ENCODE measurements around the gene AKR1E2. TPM values are rescaled to one million over a fixed set of nuclear protein-coding genes. Genes with fewer than 3 reads are reported as not detected.

The AKR1E2 gene
- total and polyA plus RNA-seq, 3 experiments from 2014 or later = 2.5 to 2.6 TPM; not detected in 1

DNA sequence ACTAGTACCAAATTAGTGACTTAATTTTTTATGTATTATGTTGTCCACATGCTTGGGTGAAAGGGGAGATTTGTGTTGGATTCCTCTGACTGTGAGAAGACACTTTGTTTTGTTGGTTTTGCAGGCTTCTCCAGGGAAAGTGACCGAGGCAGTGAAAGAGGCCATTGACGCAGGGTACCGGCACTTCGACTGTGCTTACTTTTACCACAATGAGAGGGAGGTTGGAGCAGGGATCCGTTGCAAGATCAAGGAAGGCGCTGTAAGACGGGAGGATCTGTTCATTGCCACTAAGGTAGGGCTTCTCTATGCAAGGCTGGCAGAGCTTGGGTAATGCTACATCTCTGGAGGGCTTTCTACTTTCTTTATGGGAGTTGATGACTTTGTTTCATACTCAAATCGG, 4.5 kb downstream of the AKR1E2 start:
- no peak for DNase-seq
- Mint-ChIP-seq H3K27me3 (peaks cover 13 to 69% of the 10 kb centered on the region in 2 donors), H3K27ac (no peak overlapping the region), H3K4me1 (peaks cover 4 to 18% (median 9%) of the 10 kb centered on the region in 3 donors), H3K9me3 (no peaks in the 10 kb centered on the region), H3K4me3 (no peak overlapping the region), H3K36me3 (no peaks in the 10 kb centered on the region)
- no peaks in the 10 kb centered on the region for H3K9me3 ChIP-seq (ENCODE audit: low read length)
- no peak overlapping the region for H3K27ac ChIP-seq (ENCODE audit: low read depth, low read length)
- CTCF ChIA-PET = interaction anchor here (1.1 to 2.2 kb wide), 3 partner anchors 10 to 19 kb away, joined by 3 to 10 read pairs (median 3); no protein-coding TSS in a partner anchor
- POLR2A ChIA-PET = no interaction called here
- peaks cover 14% of the 10 kb centered on the region for H3K4me1 ChIP-seq (ENCODE audit: insufficient read depth, low read length)
- no peaks in the 10 kb centered on the region for H3K36me3 ChIP-seq (ENCODE audit: insufficient read depth, low read length)
- H3K4me3 ChIP-seq (ENCODE audit: low read length) = no peak overlapping the region
- H3K27me3 ChIP-seq (ENCODE audit: insufficient read depth, low read length, poor library complexity, severe bottlenecking) = no peaks in the 10 kb centered on the region

DNA sequence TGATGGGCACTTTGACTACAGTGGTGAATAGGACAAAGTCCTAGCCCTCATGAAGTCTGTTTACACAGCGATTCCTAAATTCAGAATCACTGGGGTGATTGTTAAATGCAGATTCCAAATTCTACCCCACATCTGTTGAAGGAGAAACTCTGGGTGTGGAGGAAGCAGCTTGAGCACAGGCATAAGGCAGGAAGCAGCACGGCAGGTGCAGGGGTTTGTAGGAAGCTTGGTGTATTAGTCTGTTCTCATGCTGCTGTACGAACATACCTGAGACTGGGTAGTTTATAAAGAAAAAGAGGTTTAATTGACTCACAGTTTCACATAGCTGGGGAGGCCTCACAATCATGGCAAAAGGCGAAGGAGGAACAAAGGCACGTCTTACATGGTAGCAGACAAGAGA, 5.1 kb downstream of the AKR1E2 start:
- peaks cover 11 to 64% of the 10 kb centered on the region in 2 donors for H3K27me3 Mint-ChIP-seq
- no peaks in the 10 kb centered on the region for H3K9me3 Mint-ChIP-seq
- Histone ChIP-seq H3K27ac (ENCODE audit: low read depth, low read length) (no peak overlapping the region), H3K36me3 (ENCODE audit: insufficient read depth, low read length) (no peaks in the 10 kb centered on the region), H3K4me1 (ENCODE audit: insufficient read depth, low read length) (peaks cover 18% of the 10 kb centered on the region), H3K9me3 (ENCODE audit: low read length) (no peaks in the 10 kb centered on the region), H3K4me3 (ENCODE audit: low read length) (no peak overlapping the region), H3K27me3 (ENCODE audit: insufficient read depth, low read length, poor library complexity, severe bottlenecking) (no peaks in the 10 kb centered on the region)
- no peaks in the 10 kb centered on the region for H3K36me3 Mint-ChIP-seq
- H3K4me3 Mint-ChIP-seq = no peak overlapping the region
- no peak overlapping the region for H3K27ac Mint-ChIP-seq
- DNase-seq = no peak
- ChIA-PET POLR2A (no interaction called here), CTCF (interaction anchor here (1.2 to 1.5 kb wide), 2 partner anchors 16 to 18 kb away, joined by 3 read pairs; no protein-coding TSS in a partner anchor)
- H3K4me1 Mint-ChIP-seq = peaks cover 3 to 19% (median 11%) of the 10 kb centered on the region in 3 donors

DNA sequence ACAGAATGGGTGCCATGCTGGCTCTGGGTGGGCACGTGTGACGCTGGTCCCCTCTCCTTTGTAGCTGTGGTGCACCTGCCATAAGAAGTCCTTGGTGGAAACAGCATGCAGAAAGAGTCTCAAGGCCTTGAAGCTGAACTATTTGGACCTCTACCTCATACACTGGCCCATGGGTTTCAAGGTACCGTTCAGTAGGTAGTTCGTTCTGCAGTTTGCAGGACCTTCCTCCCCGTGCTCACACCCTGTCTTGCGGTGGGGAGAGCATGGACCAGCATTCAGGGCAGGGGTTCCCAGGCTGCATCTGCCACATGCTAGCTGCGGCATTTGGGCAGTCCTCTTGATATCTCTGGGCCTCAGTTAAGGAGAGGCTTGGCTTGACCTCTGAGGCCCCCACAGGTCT, 7.3 kb downstream of the AKR1E2 start:
- H3K4me1 Mint-ChIP-seq = peaks cover 8 to 22% (median 21%) of the 10 kb centered on the region in 3 donors

DNA sequence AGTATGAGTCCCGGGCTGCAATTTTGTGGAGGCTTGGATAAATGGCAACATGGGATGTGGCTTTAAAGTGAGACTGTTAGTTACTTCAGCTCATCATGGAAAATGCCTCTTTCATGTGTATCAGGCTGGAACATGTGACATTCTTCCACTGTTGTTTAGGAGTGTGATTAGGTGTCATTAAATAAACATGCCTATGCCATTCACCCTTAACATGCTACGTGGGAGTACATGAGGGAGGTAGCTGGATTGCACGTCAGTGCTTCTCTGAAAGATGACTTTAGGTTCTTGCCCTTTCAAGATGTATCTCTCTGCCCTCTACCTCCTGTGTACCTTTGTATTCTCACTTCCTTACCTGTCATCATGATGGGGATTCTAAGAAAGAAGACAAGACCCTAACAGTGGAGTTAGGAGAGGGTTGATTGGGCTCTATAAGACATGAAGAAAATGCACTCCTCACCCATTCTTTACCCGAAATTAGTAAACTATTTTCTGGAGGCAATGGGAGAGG, 8.9 kb downstream of the AKR1E2 start:
- ChIA-PET CTCF (interaction anchor here (1.1 to 5.8 kb wide), 2 partner anchors 14 to 600 kb away, joined by 3 to 44 read pairs; no protein-coding TSS in a partner anchor), POLR2A (no interaction called here)
- peaks cover 4 to 31% of the 10 kb centered on the region in 2 donors for H3K27me3 Mint-ChIP-seq
- H3K4me1 Mint-ChIP-seq = peaks cover 8 to 22% (median 21%) of the 10 kb centered on the region in 3 donors
- no peak for DNase-seq
- Histone ChIP-seq H3K27ac (ENCODE audit: low read depth, low read length) (no peak overlapping the region), H3K4me3 (ENCODE audit: low read length) (no peak overlapping the region), H3K36me3 (ENCODE audit: insufficient read depth, low read length) (no peaks in the 10 kb centered on the region), H3K9me3 (ENCODE audit: low read length) (no peaks in the 10 kb centered on the region), H3K27me3 (ENCODE audit: insufficient read depth, low read length, poor library complexity, severe bottlenecking) (no peaks in the 10 kb centered on the region), H3K4me1 (ENCODE audit: insufficient read depth, low read length) (peaks cover 31% of the 10 kb centered on the region)
- H3K36me3 Mint-ChIP-seq = no peaks in the 10 kb centered on the region
- no peak overlapping the region for H3K4me3 Mint-ChIP-seq
- no peaks in the 10 kb centered on the region for H3K9me3 Mint-ChIP-seq
- peak overlapping the region in 2 of 8 donors; percentile 36 to 37 for H3K27ac Mint-ChIP-seq

More for the DNA sequence above, 7.3 kb downstream of the AKR1E2 start:
- H3K36me3 ChIP-seq (ENCODE audit: insufficient read depth, low read length) = no peaks in the 10 kb centered on the region
- Mint-ChIP-seq H3K9me3 (no peaks in the 10 kb centered on the region), H3K27me3 (peaks cover 3 to 47% of the 10 kb centered on the region in 2 donors), H3K36me3 (no peaks in the 10 kb centered on the region), H3K4me3 (no peak overlapping the region), H3K27ac (no peak overlapping the region)
- no peaks in the 10 kb centered on the region for H3K27me3 ChIP-seq (ENCODE audit: insufficient read depth, low read length, poor library complexity, severe bottlenecking)
- ChIA-PET CTCF (no interaction called here), POLR2A (no interaction called here)
- peaks cover 31% of the 10 kb centered on the region for H3K4me1 ChIP-seq (ENCODE audit: insufficient read depth, low read length)
- H3K27ac ChIP-seq (ENCODE audit: low read depth, low read length) = no peak overlapping the region
- no peak for DNase-seq
- H3K4me3 ChIP-seq (ENCODE audit: low read length) = no peak overlapping the region
- H3K9me3 ChIP-seq (ENCODE audit: low read length) = no peaks in the 10 kb centered on the region

DNA sequence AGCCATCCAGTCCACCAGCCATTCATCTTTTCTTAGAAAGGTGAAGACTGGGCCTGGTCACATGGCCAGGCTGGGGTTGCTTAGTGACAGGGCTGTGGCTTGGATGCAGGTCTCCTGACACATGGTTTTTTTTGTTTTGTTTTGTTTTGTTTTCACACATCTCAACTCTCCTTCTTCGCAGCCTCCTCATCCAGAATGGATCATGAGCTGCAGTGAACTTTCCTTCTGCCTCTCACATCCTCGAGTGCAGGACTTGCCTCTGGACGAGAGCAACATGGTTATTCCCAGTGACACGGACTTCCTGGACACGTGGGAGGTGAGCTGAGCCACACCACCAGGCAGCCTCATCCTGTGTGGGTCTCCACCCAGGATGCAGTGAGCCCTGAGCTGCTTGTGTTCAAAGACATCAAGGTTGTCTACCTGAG, 9.5 kb downstream of the AKR1E2 start:
- POLR2A ChIA-PET = no interaction called here
- DNase-seq = peak in 1 of 5 donors; percentile 42
- H3K4me3 ChIP-seq (ENCODE audit: low read length) = no peak overlapping the region
- H3K9me3 ChIP-seq (ENCODE audit: low read length) = no peaks in the 10 kb centered on the region
- peak overlapping the region in 6 of 7 donors; percentile 4 to 60 (median 44) for H3K4me3 Mint-ChIP-seq
- peaks cover 31% of the 10 kb centered on the region for H3K4me1 ChIP-seq (ENCODE audit: insufficient read depth, low read length)
- H3K9me3 Mint-ChIP-seq = no peaks in the 10 kb centered on the region
- H3K27ac Mint-ChIP-seq = peak overlapping the region in 7 of 8 donors; percentile 53 to 84 (median 63)
- H3K27me3 ChIP-seq (ENCODE audit: insufficient read depth, low read length, poor library complexity, severe bottlenecking) = no peaks in the 10 kb centered on the region
- H3K36me3 ChIP-seq (ENCODE audit: insufficient read depth, low read length) = no peaks in the 10 kb centered on the region
- peaks cover 4 to 26% of the 10 kb centered on the region in 2 donors for H3K27me3 Mint-ChIP-seq
- no peak overlapping the region for H3K27ac ChIP-seq (ENCODE audit: low read depth, low read length)
- CTCF ChIA-PET = interaction anchor here (1.1 to 5.8 kb wide), 3 partner anchors 14 to 599 kb away, joined by 3 to 44 read pairs (median 3); no protein-coding TSS in a partner anchor
- H3K36me3 Mint-ChIP-seq = no peaks in the 10 kb centered on the region
- peaks cover 8 to 22% (median 21%) of the 10 kb centered on the region in 3 donors for H3K4me1 Mint-ChIP-seq

DNA sequence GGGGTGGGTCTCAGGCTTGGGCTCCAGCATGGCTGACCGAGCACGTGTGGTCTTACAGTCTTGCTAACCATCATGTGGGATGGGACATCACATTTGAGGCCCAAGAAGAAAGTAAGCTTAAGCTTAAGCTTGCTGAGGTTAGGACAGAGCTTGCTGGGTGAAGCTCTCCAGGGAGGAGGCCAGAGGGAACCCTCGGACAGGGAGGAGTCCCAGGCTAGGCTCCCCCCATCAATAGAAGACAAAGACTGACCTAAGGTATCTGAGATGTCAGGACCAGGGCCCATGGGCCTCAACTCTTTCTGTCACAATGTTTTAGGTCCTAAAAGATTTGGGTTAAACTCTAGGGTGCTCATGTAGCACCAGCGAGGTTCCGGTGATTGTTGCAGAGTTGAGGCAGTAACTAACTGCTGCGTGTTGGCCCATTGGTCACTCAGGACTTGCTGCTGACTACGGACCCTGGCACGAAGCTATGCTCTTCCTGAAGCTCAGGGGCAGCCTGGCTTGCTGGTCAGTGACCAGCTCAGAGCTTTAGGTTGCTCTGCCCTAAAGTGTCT, 10.5 kb downstream of the AKR1E2 start:
- Histone ChIP-seq H3K27ac (ENCODE audit: low read depth, low read length) (no peak overlapping the region), H3K27me3 (ENCODE audit: insufficient read depth, low read length, poor library complexity, severe bottlenecking) (no peaks in the 10 kb centered on the region), H3K4me1 (ENCODE audit: insufficient read depth, low read length) (peaks cover 31% of the 10 kb centered on the region), H3K9me3 (ENCODE audit: low read length) (no peaks in the 10 kb centered on the region), H3K4me3 (ENCODE audit: low read length) (peak overlapping the region; percentile 12), H3K36me3 (ENCODE audit: insufficient read depth, low read length) (no peaks in the 10 kb centered on the region)
- DNase-seq = no peak
- H3K27ac Mint-ChIP-seq = peak overlapping the region in 4 of 8 donors; percentile 2 to 39 (median 20)
- H3K27me3 Mint-ChIP-seq = peaks cover 4 to 19% of the 10 kb centered on the region in 2 donors
- H3K9me3 Mint-ChIP-seq = no peaks in the 10 kb centered on the region
- H3K36me3 Mint-ChIP-seq = no peaks in the 10 kb centered on the region
- H3K4me1 Mint-ChIP-seq = peaks cover 8 to 22% (median 21%) of the 10 kb centered on the region in 3 donors
- H3K4me3 Mint-ChIP-seq = peak overlapping the region in 1 of 7 donors; percentile 4
- POLR2A ChIA-PET = no interaction called here
- CTCF ChIA-PET = interaction anchor here (1.2 to 5.8 kb wide), 2 partner anchors 13 to 18 kb away, joined by 3 to 44 read pairs; no protein-coding TSS in a partner anchor

DNA sequence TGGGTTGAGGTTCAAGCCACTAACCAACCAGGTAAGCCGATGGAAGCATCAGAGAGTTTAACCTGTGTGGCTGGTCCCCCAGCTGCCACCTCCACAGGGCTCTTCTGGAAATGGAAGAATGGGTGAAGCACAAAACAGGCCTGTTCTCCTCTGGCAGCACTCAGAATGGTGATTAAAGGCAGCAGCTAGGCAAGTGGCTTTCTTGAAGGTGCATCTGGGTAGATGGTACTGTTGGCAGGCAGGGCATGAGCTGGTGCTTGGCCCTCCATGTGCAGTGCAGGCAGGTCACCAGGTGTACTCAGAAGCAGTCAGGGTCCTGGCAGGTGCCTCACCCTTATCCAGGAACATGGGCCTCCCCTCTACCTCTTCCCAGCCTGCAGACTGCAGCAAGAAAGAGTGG, 11.5 kb downstream of the AKR1E2 start:
- H3K9me3 ChIP-seq (ENCODE audit: low read length) = no peaks in the 10 kb centered on the region
- H3K4me3 Mint-ChIP-seq = no peak overlapping the region
- no peaks in the 10 kb centered on the region for H3K36me3 Mint-ChIP-seq
- POLR2A ChIA-PET = no interaction called here
- H3K4me1 ChIP-seq (ENCODE audit: insufficient read depth, low read length) = peaks cover 31% of the 10 kb centered on the region
- no peak for DNase-seq
- H3K27me3 Mint-ChIP-seq = peaks cover 4 to 10% of the 10 kb centered on the region in 2 donors
- peaks cover 8 to 22% (median 21%) of the 10 kb centered on the region in 3 donors for H3K4me1 Mint-ChIP-seq
- no peaks in the 10 kb centered on the region for H3K27me3 ChIP-seq (ENCODE audit: insufficient read depth, low read length, poor library complexity, severe bottlenecking)
- CTCF ChIA-PET = interaction anchor here (1.0 to 5.8 kb wide), 2 partner anchors 12 to 597 kb away, joined by 3 to 44 read pairs; no protein-coding TSS in a partner anchor
- no peaks in the 10 kb centered on the region for H3K9me3 Mint-ChIP-seq
- no peaks in the 10 kb centered on the region for H3K36me3 ChIP-seq (ENCODE audit: insufficient read depth, low read length)
- peak overlapping the region in 1 of 8 donors; percentile 54 for H3K27ac Mint-ChIP-seq
- no peak overlapping the region for H3K4me3 ChIP-seq (ENCODE audit: low read length)
- no peak overlapping the region for H3K27ac ChIP-seq (ENCODE audit: low read depth, low read length)

DNA sequence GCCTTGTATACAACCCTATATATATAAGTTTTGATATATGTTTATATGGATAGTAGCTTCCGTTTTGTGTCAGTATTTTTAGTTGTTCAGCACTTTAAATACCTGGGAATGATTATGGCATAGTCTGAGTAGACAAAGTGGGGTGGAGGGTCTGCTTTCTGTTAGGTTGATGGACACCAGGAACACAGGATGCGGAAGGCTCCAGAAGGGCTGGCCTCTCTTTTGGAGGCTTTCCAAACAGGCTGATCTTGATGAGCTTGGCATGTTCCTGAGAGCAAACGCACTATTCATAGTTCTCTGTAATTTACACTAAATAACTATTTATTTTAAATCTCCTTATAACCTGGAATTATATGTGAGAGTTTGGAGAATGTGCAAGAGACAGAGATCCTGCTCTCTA, 12.7 kb downstream of the AKR1E2 start:
- Mint-ChIP-seq H3K4me1 (peaks cover 8 to 22% (median 21%) of the 10 kb centered on the region in 3 donors), H3K27me3 (peaks cover 6 to 7% of the 10 kb centered on the region in 2 donors), H3K9me3 (no peaks in the 10 kb centered on the region)

More for the DNA sequence above, 12.7 kb downstream of the AKR1E2 start:
- ChIA-PET POLR2A (no interaction called here), CTCF (interaction anchor here (5.8 kb wide), 1 partner anchor 11 kb away, joined by 44 read pairs; no protein-coding TSS in a partner anchor)
- Histone ChIP-seq H3K36me3 (ENCODE audit: insufficient read depth, low read length) (no peaks in the 10 kb centered on the region), H3K4me1 (ENCODE audit: insufficient read depth, low read length) (peaks cover 31% of the 10 kb centered on the region), H3K27me3 (ENCODE audit: insufficient read depth, low read length, poor library complexity, severe bottlenecking) (no peaks in the 10 kb centered on the region), H3K4me3 (ENCODE audit: low read length) (no peak overlapping the region), H3K9me3 (ENCODE audit: low read length) (no peaks in the 10 kb centered on the region), H3K27ac (ENCODE audit: low read depth, low read length) (no peak overlapping the region)
- H3K36me3 Mint-ChIP-seq = no peaks in the 10 kb centered on the region
- DNase-seq = no peak
- H3K4me3 Mint-ChIP-seq = no peak overlapping the region
- no peak overlapping the region for H3K27ac Mint-ChIP-seq
